Fibroblast of peridontal ligament (primary cell): Measurements from ENCODE around the gene TMEM273.

Experiments used
- DNase-seq: peaks from one replicate; pipeline ENCODE4 v3.0.0-alpha.2; 2010; ENCODE audit errors: extremely low read depth

Gene TMEM273

GRCh38 chr10:49176310-49177268 lies 11.6 kb downstream of the TMEM273 start:
- DNase-seq: no peak

- no peak for DNase-seq
These were observed 12.4 kb downstream of the TMEM273 start for GRCh38 chr10:49175587-49176309.

GRCh38 chr10:49174926-49175500 lies 13.2 kb downstream of the TMEM273 start:
- DNase-seq: no peak

- no peak for DNase-seq
These were observed 13.8 kb downstream of the TMEM273 start for GRCh38 chr10:49174261-49174925.

GRCh38 chr10:49173853-49174252 lies 14.3 kb downstream of the TMEM273 start:
- no peak for DNase-seq

GRCh38 chr10:49173201-49173772 lies 14.9 kb downstream of the TMEM273 start:
- no peak for DNase-seq

- DNase-seq: no peak
These were observed 15.4 kb downstream of the TMEM273 start for GRCh38 chr10:49172777-49173132.

GRCh38 chr10:49172061-49172776 lies 16.0 kb downstream of the TMEM273 start:
- DNase-seq: no peak

- no peak for DNase-seq
These were observed 16.7 kb downstream of the TMEM273 start for GRCh38 chr10:49171326-49172060.

GRCh38 chr10:49170632-49171325 lies 17.4 kb downstream of the TMEM273 start:
- no peak for DNase-seq

GRCh38 chr10:49169776-49170175 lies 18.4 kb downstream of the TMEM273 start:
- DNase-seq: no peak

- DNase-seq: peak; percentile 20
These were observed 19.2 kb downstream of the TMEM273 start for GRCh38 chr10:49168831-49169500.

GRCh38 chr10:49168171-49168540 lies 20.0 kb downstream of the TMEM273 start:
- DNase-seq: no peak

- no peak for DNase-seq
These were observed 20.6 kb downstream of the TMEM273 start for GRCh38 chr10:49167425-49168170.

GRCh38 chr10:49166484-49167400 lies 21.4 kb downstream of the TMEM273 start:
- no peak for DNase-seq

- DNase-seq: no peak
These were observed 22.2 kb downstream of the TMEM273 start for GRCh38 chr10:49165821-49166483.

GRCh38 chr10:49165259-49165658 lies 22.9 kb downstream of the TMEM273 start:
- no peak for DNase-seq
